C1 segment of cervical spinal cord (tissue), 14 donors: Measurements from ENCODE around the gene MDM4.

Experiments used
- DNase-seq, 14 donors: peaks; one replicate each; lab custom pipeline; 2025; lab: John Stamatoyannopoulos, UW

The MDM4 gene

GRCh38 chr1:204491655-204492054 lies 24.6 kb upstream of the MDM4 start:
- no peak for DNase-seq

GRCh38 chr1:204493145-204493983 lies 22.8 kb upstream of the MDM4 start:
- peak in 6 of 14 donors; percentile 49 to 78 (median 56) for DNase-seq

GRCh38 chr1:204493984-204494280 lies 22.3 kb upstream of the MDM4 start:
- peak in 10 of 14 donors; percentile 50 to 84 (median 71) for DNase-seq

- peak in 12 of 14 donors; percentile 58 to 92 (median 78) for DNase-seq
Measured at GRCh38 chr1:204494281-204495077, 21.7 kb upstream of the MDM4 start, which contains the start of gene PIK3C2B. TSS of gene PIK3C2B (minus strand) at chr1:204494805. CDS start at chr1:204469802, 25,003 bp downstream.

- no peak for DNase-seq
Measured at GRCh38 chr1:204495078-204495753, 21.0 kb upstream of the MDM4 start.

GRCh38 chr1:204495777-204496176 lies 20.4 kb upstream of the MDM4 start:
- no peak for DNase-seq

GRCh38 chr1:204498981-204499380 lies 17.2 kb upstream of the MDM4 start:
- DNase-seq: no peak

GRCh38 chr1:204499511-204500468 lies 16.4 kb upstream of the MDM4 start:
- DNase-seq: no peak

- DNase-seq: no peak
Measured at GRCh38 chr1:204502241-204502640, 14.0 kb upstream of the MDM4 start.

- DNase-seq: peak in 2 of 14 donors; percentile 35 to 56
Measured at GRCh38 chr1:204503122-204503912, 12.9 kb upstream of the MDM4 start.

- DNase-seq: no peak
Measured at GRCh38 chr1:204503913-204504519, 12.2 kb upstream of the MDM4 start.

GRCh38 chr1:204505674-204506200 lies 10.5 kb upstream of the MDM4 start:
- no peak for DNase-seq

GRCh38 chr1:204506201-204506968 lies 9.8 kb upstream of the MDM4 start:
- peak in 12 of 14 donors; percentile 29 to 79 (median 50) for DNase-seq

- DNase-seq: peak in 13 of 14 donors; percentile 22 to 89 (median 69)
Measured at GRCh38 chr1:204506969-204507316, 9.3 kb upstream of the MDM4 start.

- peak in 8 of 14 donors; percentile 17 to 84 (median 37) for DNase-seq
Measured at GRCh38 chr1:204507317-204508105, 8.7 kb upstream of the MDM4 start.

- DNase-seq: no peak
Measured at GRCh38 chr1:204509186-204509635, 7.0 kb upstream of the MDM4 start.

GRCh38 chr1:204511366-204511765 lies 4.8 kb upstream of the MDM4 start:
- no peak for DNase-seq
